GM12878 (cell line): ENCODE data around the gene DAAM1. TPM values are rescaled to one million over a fixed set of nuclear protein-coding genes. Genes with fewer than 3 reads are reported as not detected.

Experiments used
- ATAC-seq: fragments of 200-7000 bp; cut with Tn5 transposase; 3 replicates; pipeline ENCODE4 v1.9.1; 2020; ENCODE audit warnings: mild to moderate bottlenecking, moderate library complexity
- BruUV-seq: library from RNA; stranded (reverse); fragments of 400-500 nt; replicated peaks from 2 replicates; lab custom pipeline; 2021; lab: Mats Ljungman, UMichigan
- CTCF ChIA-PET: fragments of 300-600 bp; sonication (Branson Sonifier 250); formaldehyde crosslinking; extraction: SDS; loops from one replicate; lab custom pipeline; 2021; ENCODE audit warnings: inconsistent platforms; lab: Yijun Ruan, JAX
- POLR2A ChIA-PET: fragments of 350-600 bp; formaldehyde crosslinking; extraction: SDS; loops from one replicate; lab custom pipeline; 2021; ENCODE audit warnings: inconsistent platforms; lab: Charles Lee
- RAD21 ChIA-PET: fragments of 300-600 bp; sonication (Branson Sonifier 250); formaldehyde crosslinking; loops from one replicate; lab custom pipeline; 2023; ENCODE audit warnings: antibody characterized with exemption; ENCODE audit not compliant: unreplicated experiment; lab: Charles Lee
- SMC1A ChIA-PET: fragments of 300-600 bp; sonication (Branson Sonifier 250); formaldehyde crosslinking; loops from one replicate; lab custom pipeline; 2023; ENCODE audit not compliant: unreplicated experiment, uncharacterized antibody; lab: Charles Lee
- DNase-seq: peaks from one replicate; pipeline ENCODE4 v3.0.0-alpha.2; 2011; ENCODE audit warnings: low read depth, low spot score
- FAIRE-seq: peaks from 3 replicates; lab custom pipeline; 2011; peaks lifted over from hg19 to GRCh38; lab: Jason Lieb, UNC
- H2AFZ ChIP-seq: 2 replicates; pipeline ENCODE4 v1.6.0; 2011; ENCODE audit warnings: low read depth, low read length, control low read depth; ENCODE audit not compliant: control insufficient read depth
- H3K27ac ChIP-seq: 2 replicates; pipeline ENCODE4 v1.5.1; 2011; ENCODE audit warnings: control low read depth; ENCODE audit not compliant: control insufficient read depth, insufficient read depth
- H3K27me3 ChIP-seq, 2 experiments: replicated peaks in 1 of 2; 2 replicates each; pipeline versions ENCODE4 v1.6.0 to v1.6.1; 2011; ENCODE audit warnings: low read length in 1 of 2; ENCODE audit not compliant: control insufficient read depth in 2 of 2, insufficient read depth in 2 of 2
- H3K36me3 ChIP-seq, 2 experiments: 2 replicates each; pipeline ENCODE4 v1.5.1; 2011; ENCODE audit warnings: low read length in 1 of 2; ENCODE audit not compliant: control insufficient read depth in 2 of 2, insufficient read depth in 2 of 2
- H3K4me1 ChIP-seq: 2 replicates; pipeline ENCODE4 v1.6.1; 2011; ENCODE audit warnings: mild to moderate bottlenecking, low read length, moderate library complexity, mixed read lengths; ENCODE audit not compliant: control insufficient read depth, insufficient read depth
- H3K4me2 ChIP-seq: 2 replicates; pipeline ENCODE4 v1.6.0; 2011; ENCODE audit warnings: control low read depth; ENCODE audit not compliant: control insufficient read depth, insufficient read depth
- H3K4me3 ChIP-seq: fragments of 200-600 bp; sonication (generic); 2 replicates; pipeline ENCODE4 v1.5.1; 2016
- H3K79me2 ChIP-seq: 2 replicates; pipeline ENCODE4 v1.6.0; 2011; ENCODE audit warnings: low read length; ENCODE audit not compliant: control insufficient read depth, insufficient read depth
- H3K9ac ChIP-seq: 2 replicates; pipeline ENCODE4 v1.8.0; 2011; ENCODE audit warnings: low read length, control low read depth, mixed read lengths; ENCODE audit not compliant: control insufficient read depth, insufficient read depth
- H3K9me3 ChIP-seq: replicated peaks from 3 replicates; pipeline ENCODE4 v1.5.1; 2011; ENCODE audit warnings: mild to moderate bottlenecking, low read length; ENCODE audit not compliant: control insufficient read depth, insufficient read depth
- H4K20me1 ChIP-seq: 2 replicates; pipeline ENCODE4 v1.6.0; 2011; ENCODE audit not compliant: control insufficient read depth, insufficient read depth
- BACH1 ChIP-seq: fragments of 450-650 bp; IDR thresholded peaks from 2 replicates; pipeline ENCODE4 v1.6.1; 2017; ENCODE audit warnings: mild to moderate bottlenecking, borderline replicate concordance
- CHD1 ChIP-seq: IDR thresholded peaks from 2 replicates; pipeline ENCODE4 v1.6.1; 2012; ENCODE audit warnings: low read depth, low read length, improper control_type of control experiment
- CHD2 ChIP-seq: IDR thresholded peaks from 2 replicates; pipeline ENCODE4 v1.6.1; 2011; ENCODE audit warnings: low read depth, low read length, improper control_type of control experiment, borderline replicate concordance
- CREM ChIP-seq: IDR thresholded peaks from 2 replicates; pipeline ENCODE4 v1.6.1; 2014; ENCODE audit warnings: antibody characterized with exemption, low read depth
- E2F4 ChIP-seq: IDR thresholded peaks from 2 replicates; pipeline ENCODE4 v1.6.1; 2012; ENCODE audit warnings: low read depth, low read length, improper control_type of control experiment
- ESRRA ChIP-seq: IDR thresholded peaks from 2 replicates; pipeline ENCODE4 v1.6.1; 2012; ENCODE audit warnings: mild to moderate bottlenecking, low read length, improper control_type of control experiment
- FOS ChIP-seq: IDR thresholded peaks from 3 replicates; pipeline ENCODE4 v1.6.1; 2011; ENCODE audit warnings: borderline replicate concordance; ENCODE audit not compliant: insufficient read length; ENCODE audit errors: extremely low read depth
- NBN ChIP-seq: fragments of 450-650 bp; IDR thresholded peaks from 2 replicates; pipeline ENCODE4 v1.6.1; 2016
- NR2C1 ChIP-seq: fragments of 450-650 bp; IDR thresholded peaks from 2 replicates; pipeline ENCODE4 v1.6.1; 2017; ENCODE audit warnings: antibody characterized with exemption, mild to moderate bottlenecking, moderate library complexity
- NR2F1 ChIP-seq: fragments of 450-650 bp; conservative IDR thresholded peaks from 2 replicates; pipeline ENCODE4 v1.6.1; 2017; ENCODE audit warnings: mild to moderate bottlenecking
- PBX3 ChIP-seq: IDR thresholded peaks from 2 replicates; pipeline ENCODE4 v1.6.1; 2011; ENCODE audit warnings: mild to moderate bottlenecking, low read depth, low read length, moderate library complexity; ENCODE audit not compliant: insufficient replicate concordance
- RBBP5 ChIP-seq: fragments of 200-600 bp; sonication (generic); conservative IDR thresholded peaks from 2 replicates; pipeline ENCODE4 v1.6.1; 2016
- RCOR1 ChIP-seq: conservative IDR thresholded peaks from 2 replicates; pipeline ENCODE4 v1.6.1; 2012; ENCODE audit warnings: low read depth, low read length, improper control_type of control experiment
- SMAD1 ChIP-seq: fragments of 450-650 bp; IDR thresholded peaks from 2 replicates; pipeline ENCODE4 v1.6.1; 2018; ENCODE audit warnings: mild to moderate bottlenecking, low read depth; ENCODE audit not compliant: partially characterized antibody
- ZBED1 ChIP-seq: IDR thresholded peaks from 2 replicates; pipeline ENCODE4 v1.6.1; 2016; ENCODE audit warnings: borderline replicate concordance
- ZNF24 ChIP-seq: fragments of 450-650 bp; IDR thresholded peaks from 2 replicates; pipeline ENCODE4 v1.6.1; 2017; ENCODE audit warnings: antibody characterized with exemption, mild to moderate bottlenecking
- WGBS: methylation state at CpG from one replicate; pipeline ENCODE4 v1.1.6; 2016; ENCODE audit warnings: low lambda C conversion rate; ENCODE audit not compliant: insufficient replicate concordance, insufficient coverage; ENCODE audit errors: missing lambda C conversion rate; 5-methylcytosine and 5-hydroxymethylcytosine counted together
- in situ Hi-C: fragments of 300-500 bp; cut with MboI; formaldehyde crosslinking; loops from 9 replicates; pipeline ENCODE4 v1.14.3; 2018; ENCODE audit warnings: mixed read lengths
- intact Hi-C: fragments of 100-400 bp; cut with micrococcal nuclease; formaldehyde crosslinking; loops from one replicate; pipeline ENCODE4 v1.14.2; 2022; ENCODE audit not compliant: unreplicated experiment
- polyA plus RNA-seq, 11 experiments: library from polyadenylated mRNA; depleted of rRNA in 4 of 11; unstranded in 6 of 11; stranded (reverse) in 5 of 11; fragments of >200 nt; fragmentation: Nextera tagmentation in 4 of 11; fragmentation: Illumina TruSeq in 1 of 11; extraction: Ambion mirVana in 4 of 11; extraction: Trizol in 1 of 11; gene quantifications; 1 replicate in 1 of 11; 2 replicates in 10 of 11; pipeline versions ENCODE4 v1.2.1 to v1.2.3, GENCODE V29; 2011 to 2016; ENCODE audit warnings: inconsistent platforms in 2 of 11, missing spikeins in 2 of 11, low read depth in 1 of 11
- total RNA-seq, 4 experiments: library from RNA; depleted of rRNA in 3 of 4; stranded (reverse); fragments of >200 nt in 3 of 4; fragmentation: Illumina TruSeq in 1 of 4; extraction: Trizol in 1 of 4; gene quantifications; 2 replicates each; pipeline versions ENCODE4 v1.2.1 to v1.2.3, GENCODE V29; 2013 to 2021
- TF ChIP-seq, protein P1 (sequence below): fragments of 450-650 bp; conservative IDR thresholded peaks from 2 replicates; pipeline ENCODE4 v1.6.1; 2017; ENCODE audit warnings: mild to moderate bottlenecking, moderate library complexity

The DAAM1 gene
- total and polyA plus RNA-seq, 10 of the 15 experiments (the other 5 are each of a cell fraction or from before 2014, with no cell fraction given) = 13.8 to 32.4 (median 24.2) TPM

DNA sequence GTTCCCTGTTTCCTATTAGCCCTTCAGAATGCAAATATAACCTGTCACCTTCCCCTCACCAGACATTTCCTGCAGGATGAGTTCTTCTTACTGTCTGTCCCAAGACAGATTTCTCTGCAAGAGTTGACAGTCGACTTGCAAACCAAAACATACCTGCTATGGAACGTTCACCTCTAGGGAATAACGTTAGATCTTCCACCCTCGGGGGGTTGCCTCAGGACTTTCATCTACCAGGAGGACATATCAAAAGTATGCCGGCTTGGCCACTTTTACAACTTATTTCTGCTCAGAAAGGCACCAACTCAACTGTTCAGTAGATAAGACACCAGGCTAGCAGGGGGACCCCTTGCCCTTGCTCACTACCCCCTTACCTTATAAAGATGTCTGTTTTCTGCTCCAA is 92.5 kb downstream of the DAAM1 start:
- intact Hi-C loops = no loop called here
- Histone ChIP-seq H3K4me1 (peaks cover 10% of the 10 kb centered on the region), H2AFZ (no peak overlapping the region), H3K4me2 (no peak overlapping the region), H3K27ac (no peak overlapping the region), H3K9ac (no peak overlapping the region), H3K79me2 (no peaks in the 10 kb centered on the region), H4K20me1 (no peaks in the 10 kb centered on the region; the same call in 1 of the 2 replicates), H3K4me3 (no peak overlapping the region), H3K27me3 (no peaks in the 10 kb centered on the region), H3K36me3 (no peaks in the 10 kb centered on the region), H3K9me3 (peaks cover 2% of the 10 kb centered on the region; the same call in 2 of the 3 replicates)
- ChIA-PET POLR2A (no interaction called here), SMC1A (interaction anchor here (1.2 kb wide), 1 partner anchor 90 kb away, joined by 3 read pairs; no protein-coding TSS in a partner anchor), CTCF (no interaction called here), RAD21 (interaction anchor here (0.7 kb wide), 1 partner anchor 643 kb away, joined by 3 read pairs; no protein-coding TSS in a partner anchor)
- no TSS peak for BruUV-seq
- ATAC-seq (no peak), DNase-seq (no peak), FAIRE-seq (no peak)
- TF ChIP-seq ZBED1 = no peak
- TF ChIP-seq PBX3 = no peak
- TF ChIP-seq ESRRA = no peak
- TF ChIP-seq NBN = no peak
- no peak for TF ChIP-seq NR2C1
- TF ChIP-seq E2F4 = no peak
- no peak for TF ChIP-seq CHD2
- TF ChIP-seq SMAD1 = no peak
- no peak for TF ChIP-seq FOS
- no peak for TF ChIP-seq CREM
- TF ChIP-seq, protein P1, sequence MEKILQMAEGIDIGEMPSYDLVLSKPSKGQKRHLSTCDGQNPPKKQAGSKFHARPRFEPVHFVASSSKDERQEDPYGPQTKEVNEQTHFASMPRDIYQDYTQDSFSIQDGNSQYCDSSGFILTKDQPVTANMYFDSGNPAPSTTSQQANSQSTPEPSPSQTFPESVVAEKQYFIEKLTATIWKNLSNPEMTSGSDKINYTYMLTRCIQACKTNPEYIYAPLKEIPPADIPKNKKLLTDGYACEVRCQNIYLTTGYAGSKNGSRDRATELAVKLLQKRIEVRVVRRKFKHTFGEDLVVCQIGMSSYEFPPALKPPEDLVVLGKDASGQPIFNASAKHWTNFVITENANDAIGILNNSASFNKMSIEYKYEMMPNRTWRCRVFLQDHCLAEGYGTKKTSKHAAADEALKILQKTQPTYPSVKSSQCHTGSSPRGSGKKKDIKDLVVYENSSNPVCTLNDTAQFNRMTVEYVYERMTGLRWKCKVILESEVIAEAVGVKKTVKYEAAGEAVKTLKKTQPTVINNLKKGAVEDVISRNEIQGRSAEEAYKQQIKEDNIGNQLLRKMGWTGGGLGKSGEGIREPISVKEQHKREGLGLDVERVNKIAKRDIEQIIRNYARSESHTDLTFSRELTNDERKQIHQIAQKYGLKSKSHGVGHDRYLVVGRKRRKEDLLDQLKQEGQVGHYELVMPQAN = no peak
- TF ChIP-seq CHD1 = no peak
- TF ChIP-seq NR2F1 = no peak
- no peak for TF ChIP-seq ZNF24
- TF ChIP-seq RCOR1 = no peak
- no peak for TF ChIP-seq RBBP5
- TF ChIP-seq BACH1 = no peak
- in situ Hi-C loops = no loop called here
- 95% methylated on average over 5 of the region's 5 CpGs for WGBS
